ENCODE measurements around the gene IRAK1. TPM values are rescaled to one million over a fixed set of nuclear protein-coding genes. Genes with fewer than 3 reads are reported as not detected.

The IRAK1 gene
- total and polyA plus RNA-seq, 10 of the 15 experiments (the other 5 are each of a cell fraction or from before 2014, with no cell fraction given) = 4.2 to 136 (median 39.5) TPM

DNA sequence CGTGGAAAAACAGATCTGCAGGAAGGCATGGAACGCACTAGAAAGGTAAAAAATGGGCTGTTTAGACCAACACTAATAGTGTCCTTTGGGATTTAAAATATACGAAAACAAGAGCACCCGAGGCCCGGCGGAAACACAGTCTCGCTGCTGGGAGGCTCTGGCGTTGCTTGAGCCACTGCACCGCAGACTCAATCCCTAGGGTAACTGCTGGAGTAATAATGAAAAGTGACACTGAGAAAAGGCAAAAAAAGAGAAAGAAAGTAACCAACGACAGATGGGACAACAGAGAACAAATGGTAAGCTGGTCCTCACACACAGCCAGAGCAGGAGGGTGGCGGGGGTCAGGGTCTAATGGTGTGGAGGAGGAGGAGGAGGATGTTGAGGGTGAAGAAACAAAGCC is 15.4 kb downstream of the IRAK1 start (continued):
- TF ChIP-seq, protein P1, sequence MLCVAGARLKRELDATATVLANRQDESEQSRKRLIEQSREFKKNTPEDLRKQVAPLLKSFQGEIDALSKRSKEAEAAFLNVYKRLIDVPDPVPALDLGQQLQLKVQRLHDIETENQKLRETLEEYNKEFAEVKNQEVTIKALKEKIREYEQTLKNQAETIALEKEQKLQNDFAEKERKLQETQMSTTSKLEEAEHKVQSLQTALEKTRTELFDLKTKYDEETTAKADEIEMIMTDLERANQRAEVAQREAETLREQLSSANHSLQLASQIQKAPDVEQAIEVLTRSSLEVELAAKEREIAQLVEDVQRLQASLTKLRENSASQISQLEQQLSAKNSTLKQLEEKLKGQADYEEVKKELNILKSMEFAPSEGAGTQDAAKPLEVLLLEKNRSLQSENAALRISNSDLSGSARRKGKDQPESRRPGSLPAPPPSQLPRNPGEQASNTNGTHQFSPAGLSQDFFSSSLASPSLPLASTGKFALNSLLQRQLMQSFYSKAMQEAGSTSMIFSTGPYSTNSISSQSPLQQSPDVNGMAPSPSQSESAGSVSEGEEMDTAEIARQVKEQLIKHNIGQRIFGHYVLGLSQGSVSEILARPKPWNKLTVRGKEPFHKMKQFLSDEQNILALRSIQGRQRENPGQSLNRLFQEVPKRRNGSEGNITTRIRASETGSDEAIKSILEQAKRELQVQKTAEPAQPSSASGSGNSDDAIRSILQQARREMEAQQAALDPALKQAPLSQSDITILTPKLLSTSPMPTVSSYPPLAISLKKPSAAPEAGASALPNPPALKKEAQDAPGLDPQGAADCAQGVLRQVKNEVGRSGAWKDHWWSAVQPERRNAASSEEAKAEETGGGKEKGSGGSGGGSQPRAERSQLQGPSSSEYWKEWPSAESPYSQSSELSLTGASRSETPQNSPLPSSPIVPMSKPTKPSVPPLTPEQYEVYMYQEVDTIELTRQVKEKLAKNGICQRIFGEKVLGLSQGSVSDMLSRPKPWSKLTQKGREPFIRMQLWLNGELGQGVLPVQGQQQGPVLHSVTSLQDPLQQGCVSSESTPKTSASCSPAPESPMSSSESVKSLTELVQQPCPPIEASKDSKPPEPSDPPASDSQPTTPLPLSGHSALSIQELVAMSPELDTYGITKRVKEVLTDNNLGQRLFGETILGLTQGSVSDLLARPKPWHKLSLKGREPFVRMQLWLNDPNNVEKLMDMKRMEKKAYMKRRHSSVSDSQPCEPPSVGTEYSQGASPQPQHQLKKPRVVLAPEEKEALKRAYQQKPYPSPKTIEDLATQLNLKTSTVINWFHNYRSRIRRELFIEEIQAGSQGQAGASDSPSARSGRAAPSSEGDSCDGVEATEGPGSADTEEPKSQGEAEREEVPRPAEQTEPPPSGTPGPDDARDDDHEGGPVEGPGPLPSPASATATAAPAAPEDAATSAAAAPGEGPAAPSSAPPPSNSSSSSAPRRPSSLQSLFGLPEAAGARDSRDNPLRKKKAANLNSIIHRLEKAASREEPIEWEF (IDR thresholded peaks at IDR 0.05; ENCODE audit: insufficient replicate concordance, low read depth, low read length) = peak; percentile 27
- TF ChIP-seq SREBF2 (IDR thresholded peaks at IDR 0.05; ENCODE audit: low read length) (no peak), SMAD5 (IDR thresholded peaks at IDR 0.05; ENCODE audit: low read depth) (no peak), MEF2A (IDR thresholded peaks at IDR 0.05; ENCODE audit: insufficient read depth, low read depth, low read length) (no peak), MXI1 (IDR thresholded peaks at IDR 0.05; ENCODE audit: low read depth, low read length) (no peak), IKZF2 (IDR thresholded peaks at IDR 0.05) (peak; percentile 52 to 61), CREM (IDR thresholded peaks at IDR 0.05; ENCODE audit: low read depth) (no peak), ZNF687 (IDR thresholded peaks at IDR 0.05) (0 out of 2 replicates have a peak, but pooled peaks have one; percentile 35), SUZ12 (IDR thresholded peaks at IDR 0.05; ENCODE audit: unreplicated experiment) (no peak), ETV6 (conservative IDR thresholded peaks at IDR 0.05 in 1 of 2, IDR thresholded peaks at IDR 0.05 in 1 of 2; ENCODE audit: borderline replicate concordance in 1 of 2, low read depth in 1 of 2) (no peak), EZH2 (IDR thresholded peaks at IDR 0.05; ENCODE audit: borderline replicate concordance, control insufficient read depth, low read depth, low read length) (no peak), KAT2A (conservative IDR thresholded peaks at IDR 0.05; ENCODE audit: control insufficient read depth, low read depth, low read length) (no peak)
- TF ChIP-seq, protein P2, sequence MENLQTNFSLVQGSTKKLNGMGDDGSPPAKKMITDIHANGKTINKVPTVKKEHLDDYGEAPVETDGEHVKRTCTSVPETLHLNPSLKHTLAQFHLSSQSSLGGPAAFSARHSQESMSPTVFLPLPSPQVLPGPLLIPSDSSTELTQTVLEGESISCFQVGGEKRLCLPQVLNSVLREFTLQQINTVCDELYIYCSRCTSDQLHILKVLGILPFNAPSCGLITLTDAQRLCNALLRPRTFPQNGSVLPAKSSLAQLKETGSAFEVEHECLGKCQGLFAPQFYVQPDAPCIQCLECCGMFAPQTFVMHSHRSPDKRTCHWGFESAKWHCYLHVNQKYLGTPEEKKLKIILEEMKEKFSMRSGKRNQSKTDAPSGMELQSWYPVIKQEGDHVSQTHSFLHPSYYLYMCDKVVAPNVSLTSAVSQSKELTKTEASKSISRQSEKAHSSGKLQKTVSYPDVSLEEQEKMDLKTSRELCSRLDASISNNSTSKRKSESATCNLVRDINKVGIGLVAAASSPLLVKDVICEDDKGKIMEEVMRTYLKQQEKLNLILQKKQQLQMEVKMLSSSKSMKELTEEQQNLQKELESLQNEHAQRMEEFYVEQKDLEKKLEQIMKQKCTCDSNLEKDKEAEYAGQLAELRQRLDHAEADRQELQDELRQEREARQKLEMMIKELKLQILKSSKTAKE (IDR thresholded peaks at IDR 0.05; ENCODE audit: low read depth, poor library complexity, severe bottlenecking) = peak; percentile 47
- TF ChIP-seq, protein P3, sequence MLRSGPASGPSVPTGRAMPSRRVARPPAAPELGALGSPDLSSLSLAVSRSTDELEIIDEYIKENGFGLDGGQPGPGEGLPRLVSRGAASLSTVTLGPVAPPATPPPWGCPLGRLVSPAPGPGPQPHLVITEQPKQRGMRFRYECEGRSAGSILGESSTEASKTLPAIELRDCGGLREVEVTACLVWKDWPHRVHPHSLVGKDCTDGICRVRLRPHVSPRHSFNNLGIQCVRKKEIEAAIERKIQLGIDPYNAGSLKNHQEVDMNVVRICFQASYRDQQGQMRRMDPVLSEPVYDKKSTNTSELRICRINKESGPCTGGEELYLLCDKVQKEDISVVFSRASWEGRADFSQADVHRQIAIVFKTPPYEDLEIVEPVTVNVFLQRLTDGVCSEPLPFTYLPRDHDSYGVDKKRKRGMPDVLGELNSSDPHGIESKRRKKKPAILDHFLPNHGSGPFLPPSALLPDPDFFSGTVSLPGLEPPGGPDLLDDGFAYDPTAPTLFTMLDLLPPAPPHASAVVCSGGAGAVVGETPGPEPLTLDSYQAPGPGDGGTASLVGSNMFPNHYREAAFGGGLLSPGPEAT (IDR thresholded peaks at IDR 0.05; ENCODE audit: low read depth) = no peak
- TF ChIP-seq, protein P4, sequence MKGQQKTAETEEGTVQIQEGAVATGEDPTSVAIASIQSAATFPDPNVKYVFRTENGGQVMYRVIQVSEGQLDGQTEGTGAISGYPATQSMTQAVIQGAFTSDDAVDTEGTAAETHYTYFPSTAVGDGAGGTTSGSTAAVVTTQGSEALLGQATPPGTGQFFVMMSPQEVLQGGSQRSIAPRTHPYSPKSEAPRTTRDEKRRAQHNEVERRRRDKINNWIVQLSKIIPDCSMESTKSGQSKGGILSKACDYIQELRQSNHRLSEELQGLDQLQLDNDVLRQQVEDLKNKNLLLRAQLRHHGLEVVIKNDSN (IDR thresholded peaks at IDR 0.05; ENCODE audit: borderline replicate concordance, extremely low read length, insufficient read depth, low read depth, low read length) = no peak
